Nucleus accumbens (tissue), 56 donors: ENCODE data around the gene OGFOD3.

Source experiments
- DNase-seq, 56 donors: peaks; one replicate each; lab custom pipeline; 2025; lab: John Stamatoyannopoulos, UW

Gene OGFOD3

DNA sequence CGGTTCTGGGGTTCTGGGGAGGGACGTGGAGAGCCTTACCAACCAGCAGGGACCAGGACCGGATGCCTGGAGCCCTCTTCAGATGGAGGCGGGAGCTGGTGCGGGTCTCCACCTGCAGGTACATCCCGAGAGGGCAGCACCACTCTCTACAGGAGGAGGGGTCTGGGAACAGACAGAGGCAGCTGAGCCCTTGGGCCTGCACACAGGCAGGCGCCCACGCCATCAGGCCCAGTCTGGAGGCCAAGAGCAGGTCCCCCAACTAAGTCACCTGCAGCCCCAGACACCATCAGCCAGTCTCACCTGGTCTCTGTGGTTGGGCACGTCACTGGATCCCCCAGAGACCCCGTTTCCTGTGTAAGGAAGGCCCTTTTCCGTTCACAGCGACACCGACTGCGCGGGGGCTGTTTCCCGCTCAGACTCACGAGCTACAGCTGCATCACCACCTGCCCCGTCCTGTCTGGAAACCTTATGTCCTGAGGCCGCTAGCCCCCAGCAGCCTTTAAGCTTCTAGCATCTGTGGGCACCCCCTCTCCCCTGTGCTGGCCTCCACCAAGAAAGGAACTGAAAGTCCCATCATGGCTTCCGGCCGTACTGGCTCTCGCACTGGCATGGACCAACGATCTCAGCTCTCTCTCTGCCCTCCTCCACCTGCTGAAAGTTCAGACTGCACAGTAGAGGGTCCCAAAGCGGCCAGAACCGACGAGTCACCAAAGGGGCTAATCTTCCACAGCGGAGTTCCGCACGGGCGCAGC, 30.9 kb upstream of the OGFOD3 start:
- no peak for DNase-seq

DNA sequence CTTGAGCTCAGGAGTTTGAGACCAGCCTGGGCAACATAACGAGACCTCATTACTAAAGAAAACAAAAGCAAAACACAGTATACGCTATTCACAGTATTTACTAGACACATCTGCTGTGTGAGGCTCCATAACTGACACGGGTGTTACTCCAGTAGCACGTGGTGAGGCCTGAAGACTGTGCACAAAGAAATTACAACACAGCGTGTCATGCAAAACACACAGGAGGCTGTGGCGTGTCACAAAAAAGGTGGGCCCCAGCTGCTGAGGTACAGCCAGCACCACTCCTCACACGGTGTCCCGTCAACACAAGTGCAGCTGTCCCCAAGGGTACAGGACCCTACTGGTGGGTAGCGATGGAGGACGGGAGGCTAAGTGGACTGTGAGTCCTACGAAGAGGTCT, 29.5 kb upstream of the OGFOD3 start:
- no peak for DNase-seq

DNA sequence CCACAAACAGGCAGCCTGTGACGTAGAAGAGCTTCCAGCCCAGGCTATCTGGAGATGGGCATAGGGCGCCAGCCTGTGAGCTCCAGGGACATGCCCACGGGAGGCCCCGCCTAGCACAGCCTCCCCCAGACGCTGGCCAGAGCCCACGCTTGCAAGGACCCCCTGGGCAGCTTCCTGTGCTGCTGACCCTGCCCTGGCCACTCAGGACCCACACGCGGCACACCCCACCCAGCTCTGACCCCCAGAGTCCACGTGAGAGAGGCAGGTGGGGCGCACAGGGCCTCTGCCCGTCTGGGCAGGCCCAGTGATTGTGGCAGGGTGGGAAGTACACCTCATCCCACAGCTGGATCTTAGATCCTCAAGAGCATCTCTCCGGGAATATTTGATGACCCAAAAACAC, 28.3 kb upstream of the OGFOD3 start:
- DNase-seq: no peak

DNA sequence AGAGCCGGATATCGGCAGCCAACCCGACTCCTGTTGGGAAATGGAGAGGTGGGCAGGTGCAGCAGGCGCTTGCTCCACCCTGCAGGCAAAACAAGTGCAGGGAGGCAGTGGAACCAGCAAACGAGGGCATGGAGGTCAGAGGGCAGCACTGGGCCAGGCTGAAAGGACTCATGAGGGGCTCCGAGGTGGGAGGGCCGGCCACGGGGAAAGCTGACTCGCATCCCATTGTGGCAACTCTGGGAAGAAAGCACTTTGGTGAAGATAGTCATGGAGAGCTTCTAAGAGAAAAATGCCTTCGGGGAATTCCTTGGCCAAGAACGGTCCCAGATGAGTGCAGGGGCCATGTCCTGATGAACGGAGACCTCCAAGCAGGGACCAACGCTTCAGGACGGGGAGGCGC, 27.7 kb upstream of the OGFOD3 start:
- DNase-seq: no peak

DNA sequence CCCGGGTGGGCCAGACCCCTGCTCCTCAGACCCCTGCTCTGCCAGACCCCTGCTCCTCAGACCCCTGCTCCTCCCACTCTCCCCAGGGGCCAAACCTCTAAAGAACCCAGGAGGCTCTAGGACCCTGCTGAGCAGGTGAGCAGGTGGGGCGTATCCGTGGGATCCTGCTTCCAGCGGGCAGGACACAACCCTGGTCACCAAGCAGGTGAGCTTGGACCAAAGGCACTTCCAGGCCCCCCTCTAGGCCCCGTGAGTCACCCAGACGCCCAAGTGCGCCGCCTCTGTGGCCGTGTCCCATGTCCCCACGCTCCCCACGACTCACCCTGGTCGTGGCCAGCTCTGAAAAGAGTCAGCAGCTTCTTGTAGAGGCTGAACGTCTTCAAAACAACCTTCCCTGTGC, 27.2 kb upstream of the OGFOD3 start:
- no peak for DNase-seq

DNA sequence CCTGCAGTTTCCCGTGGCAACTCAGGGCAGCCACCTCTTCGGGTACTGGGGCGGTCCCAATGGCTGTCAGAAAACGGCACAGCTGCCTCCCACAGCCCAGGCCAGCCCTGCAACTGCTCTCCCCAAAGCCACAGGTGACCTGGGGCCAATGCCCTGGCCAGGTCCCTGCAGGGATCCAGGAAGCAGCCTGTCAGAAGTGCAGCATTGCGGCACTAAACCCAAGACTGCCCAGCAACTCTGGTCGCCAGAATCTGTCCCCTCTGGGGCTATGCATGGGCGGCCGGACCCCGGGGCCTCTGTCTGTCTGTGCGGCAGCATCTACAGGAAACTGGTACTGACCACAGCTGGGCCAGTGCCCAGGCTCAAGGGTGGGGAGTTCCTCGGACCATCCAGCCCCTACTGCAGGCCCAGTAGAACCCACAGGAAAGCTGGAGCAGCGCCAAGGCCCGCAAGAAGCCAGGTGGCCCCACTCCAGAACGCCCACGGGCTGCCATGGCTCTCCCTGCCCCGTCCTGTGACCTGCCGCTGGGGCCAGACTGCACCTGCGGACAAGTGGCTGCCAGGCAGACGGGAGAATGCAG, 26.6 kb upstream of the OGFOD3 start:
- peak in 7 of 56 donors; percentile 5 to 63 (median 23) for DNase-seq

DNA sequence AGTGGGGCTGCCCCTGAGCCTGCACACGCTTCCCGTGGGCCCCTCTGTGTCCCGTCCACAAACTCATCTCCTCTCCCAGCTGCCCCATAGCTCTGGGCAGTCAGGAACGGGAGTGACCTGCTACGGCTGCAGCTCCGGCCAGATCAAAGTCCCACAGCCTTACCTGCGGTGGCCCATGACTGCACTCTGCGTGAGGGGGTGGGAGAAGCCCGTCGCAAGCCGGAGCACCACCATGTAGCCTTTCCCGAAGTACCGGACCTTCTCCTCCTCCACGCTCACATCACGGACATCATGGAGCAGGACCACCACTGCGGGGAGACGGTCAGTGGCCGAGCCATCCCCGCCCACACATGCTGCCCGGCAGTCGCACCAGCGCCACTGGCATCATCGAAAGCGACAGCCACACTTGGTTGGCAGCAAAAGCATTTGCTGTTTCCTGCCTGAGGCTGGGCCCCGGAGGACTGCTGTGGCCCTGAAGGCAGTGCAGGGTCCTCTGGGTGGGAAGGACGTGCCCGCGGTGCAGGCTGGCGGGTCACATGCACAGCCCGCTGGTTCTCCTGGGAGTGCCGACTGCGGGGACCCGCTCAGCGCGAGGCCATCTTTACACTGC, 26.0 kb upstream of the OGFOD3 start:
- DNase-seq: no peak

DNA sequence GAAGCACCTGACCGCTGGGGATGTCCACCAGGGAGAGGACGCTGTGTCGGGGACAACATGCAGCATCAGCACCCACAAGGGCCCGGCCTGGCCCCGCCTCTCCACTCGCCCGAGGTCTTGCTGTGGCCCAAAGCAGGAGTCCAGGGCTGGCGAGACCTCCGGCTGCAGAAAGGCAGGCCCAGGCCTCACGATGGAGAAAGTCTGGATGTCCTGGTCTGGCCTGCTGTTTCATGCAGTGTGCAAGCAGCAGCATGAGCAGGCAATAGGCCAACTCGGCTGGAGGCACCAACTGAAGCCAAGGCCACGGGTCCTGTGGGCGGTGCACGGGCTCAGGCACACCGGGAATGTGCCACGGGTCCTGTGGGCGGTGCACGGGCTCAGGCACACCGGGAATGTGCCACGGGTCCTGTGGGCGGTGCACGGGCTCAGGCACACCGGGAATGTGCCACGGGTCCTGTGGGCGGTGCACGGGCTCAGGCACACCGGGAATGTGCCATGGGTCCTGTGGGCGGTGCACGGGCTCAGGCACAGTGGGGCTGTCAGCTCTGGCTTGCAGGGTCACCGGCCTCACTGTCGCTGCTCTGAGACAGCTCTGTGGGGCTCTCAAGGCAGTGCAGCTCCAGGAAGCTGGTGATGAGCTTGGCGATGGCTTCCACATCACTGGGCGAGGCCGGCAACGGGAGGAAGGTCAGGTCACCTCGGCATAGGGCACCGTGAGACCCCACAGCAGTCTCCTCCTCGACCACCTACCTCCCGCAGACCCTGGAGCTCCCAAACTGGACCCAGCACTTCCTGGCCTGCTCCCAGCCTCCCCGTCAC, 25.3 kb upstream of the OGFOD3 start:
- peak in 3 of 56 donors; percentile 11 to 60 (median 33) for DNase-seq

DNA sequence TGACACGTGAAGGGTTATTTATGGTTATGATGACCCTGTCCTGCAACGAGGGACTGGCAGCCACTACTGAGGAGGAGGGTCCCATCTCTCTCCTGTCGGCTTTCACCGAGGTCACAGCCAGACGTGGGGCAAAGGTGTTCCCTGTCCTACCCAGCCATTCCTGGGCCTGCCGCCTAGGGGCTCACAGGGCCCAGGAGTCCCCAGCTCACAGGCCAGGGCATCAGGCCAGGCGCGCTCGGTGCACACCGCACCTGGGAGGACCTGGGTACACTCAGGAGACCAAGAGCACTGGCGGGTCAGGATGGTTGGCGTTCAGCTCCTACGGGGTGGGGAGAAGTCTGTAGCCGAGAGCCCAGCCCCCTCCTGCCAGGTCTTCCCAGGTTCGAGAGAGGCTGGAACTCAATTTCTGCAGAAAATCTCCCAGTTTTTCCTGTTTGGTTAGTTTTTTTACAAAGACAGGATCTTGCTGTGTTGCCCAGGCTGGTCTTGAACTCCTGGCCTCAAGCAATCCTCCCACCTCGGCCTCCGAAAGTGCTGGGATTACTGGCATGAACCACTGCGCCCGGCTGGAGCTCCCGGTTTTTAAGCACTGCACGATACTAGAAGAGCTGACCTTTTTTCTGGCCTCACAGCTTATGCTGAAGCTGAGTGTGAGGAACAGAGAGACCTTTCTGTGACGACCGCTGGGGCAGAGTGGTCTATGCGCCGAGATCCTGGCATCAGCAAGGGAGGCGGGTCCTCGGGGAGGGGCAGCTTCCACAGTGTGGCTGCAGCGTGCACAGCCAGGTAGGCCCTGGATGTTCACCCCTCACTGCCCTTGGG, 24.5 kb upstream of the OGFOD3 start:
- no peak for DNase-seq

DNA sequence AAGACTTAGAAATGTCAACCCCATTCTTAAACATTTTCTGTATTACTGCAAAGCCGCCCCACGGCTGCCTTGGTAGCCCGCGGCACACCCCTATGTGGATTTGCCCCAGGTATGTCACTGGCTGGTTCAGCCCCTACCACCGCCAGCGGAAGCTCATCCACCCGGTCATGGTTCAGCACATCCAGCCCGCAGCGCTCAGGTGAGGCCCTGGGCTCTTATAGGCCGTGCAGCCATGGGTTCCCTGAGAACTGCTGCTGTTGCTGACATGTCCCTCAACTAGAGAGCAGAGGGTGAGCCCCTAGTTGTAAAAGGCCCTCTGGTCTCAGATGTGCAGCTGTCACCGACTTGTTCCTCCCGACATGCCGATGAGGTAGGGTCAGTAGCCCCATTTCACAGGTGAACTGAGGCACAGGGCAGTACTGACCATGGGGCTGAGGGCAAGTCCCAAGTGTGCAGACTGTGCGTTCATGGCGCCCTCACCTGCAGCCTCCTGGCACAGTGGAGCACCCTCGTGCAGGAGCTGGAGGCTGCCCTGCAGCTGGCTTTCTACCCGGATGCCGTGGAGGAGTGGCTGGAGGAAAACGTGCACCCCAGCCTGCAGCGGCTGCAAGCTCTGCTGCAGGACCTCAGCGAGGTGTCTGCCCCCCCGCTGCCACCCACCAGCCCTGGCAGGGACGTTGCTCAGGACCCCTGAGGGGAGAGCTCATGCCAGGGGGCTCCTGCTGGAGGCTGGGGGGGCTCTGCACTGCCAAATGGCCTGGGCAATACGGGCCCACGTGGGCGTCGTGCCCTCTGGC, 23.5 kb upstream of the OGFOD3 start:
- DNase-seq: no peak

DNA sequence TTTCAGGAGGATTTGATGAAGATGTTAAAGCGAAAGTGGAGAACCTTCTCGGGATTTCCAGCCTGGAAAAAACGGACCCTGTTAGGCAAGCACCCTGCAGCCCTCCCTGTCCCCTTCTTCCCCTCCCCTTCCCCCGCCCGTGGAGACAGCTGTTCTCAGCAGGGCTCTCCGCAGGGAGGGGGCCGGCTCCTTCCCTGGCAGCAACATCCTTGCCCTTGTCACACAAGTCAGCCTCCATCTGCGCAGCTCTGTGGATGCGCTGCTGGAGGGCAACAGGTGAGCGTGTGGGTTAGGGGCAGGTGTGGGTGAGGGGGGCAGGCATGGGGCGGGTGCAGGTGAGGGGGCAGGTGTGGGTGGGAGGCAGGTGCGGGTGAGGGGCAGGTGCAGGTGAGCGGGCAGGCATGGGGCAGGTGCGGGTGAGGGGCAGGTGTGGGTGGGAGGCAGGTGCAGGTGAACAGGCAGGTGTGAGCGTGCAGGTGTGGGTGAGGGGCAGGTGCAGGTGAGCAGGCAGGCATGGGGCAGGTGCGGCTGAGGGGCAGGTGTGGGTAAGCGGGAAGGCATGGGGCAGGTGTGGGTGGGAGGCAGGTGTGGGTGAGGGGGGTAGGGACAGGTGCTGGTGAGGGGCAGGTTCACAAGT, 22.7 kb upstream of the OGFOD3 start:
- DNase-seq: peak in 6 of 56 donors; percentile 13 to 46 (median 24)

DNA sequence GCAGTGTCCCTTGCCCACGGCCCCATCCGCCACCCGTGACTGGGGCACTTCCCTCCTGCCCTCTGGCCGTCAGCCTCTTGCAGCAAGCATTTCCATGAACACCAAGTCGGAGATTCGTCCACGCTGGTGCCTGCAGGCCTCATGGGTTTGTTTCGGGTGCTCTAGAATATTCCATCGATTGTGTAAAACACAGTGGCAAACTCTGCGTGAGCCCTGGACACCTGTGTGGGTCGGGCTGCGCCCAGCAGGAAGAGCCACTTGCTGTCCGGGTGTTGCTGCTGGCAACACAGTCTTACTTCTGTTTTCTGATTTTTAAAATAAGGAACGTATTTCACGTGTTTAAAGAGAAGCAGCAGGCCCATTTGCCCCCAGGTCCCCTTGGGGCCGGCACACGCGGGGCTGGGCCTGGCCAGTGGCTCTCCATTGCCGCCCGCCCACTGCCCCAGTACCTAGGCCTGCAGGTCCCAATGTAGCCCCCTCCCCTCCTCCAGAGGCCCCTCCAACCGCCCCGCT, 22.1 kb upstream of the OGFOD3 start:
- DNase-seq: peak in 3 of 56 donors; percentile 6 to 46 (median 19)

DNA sequence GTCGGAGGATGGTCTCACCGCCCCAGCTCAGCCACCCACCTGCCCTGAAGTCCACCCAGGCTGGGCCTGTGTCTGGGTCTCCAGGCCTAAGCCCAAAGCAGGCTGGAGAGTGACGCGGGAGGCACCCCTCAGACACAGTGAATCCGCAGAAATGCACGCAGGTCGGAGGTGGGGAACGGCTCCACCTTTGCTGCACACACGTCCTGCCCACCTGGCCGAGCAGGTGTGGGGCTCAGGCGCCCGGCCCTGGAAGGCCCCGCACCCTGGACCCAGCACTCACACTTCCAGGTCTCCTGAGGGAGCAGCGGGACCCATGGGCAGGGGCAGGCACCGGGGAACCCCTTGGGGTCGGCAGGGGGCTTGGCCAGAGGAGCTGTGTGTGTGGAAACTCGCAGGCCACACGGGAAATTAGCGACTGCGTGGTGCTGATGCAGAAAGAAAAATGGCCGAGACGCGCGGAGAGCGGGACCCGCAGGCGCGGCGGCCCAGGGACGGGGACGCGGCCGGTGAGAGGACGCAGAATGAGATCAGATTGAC, 21.5 kb upstream of the OGFOD3 start:
- no peak for DNase-seq

DNA sequence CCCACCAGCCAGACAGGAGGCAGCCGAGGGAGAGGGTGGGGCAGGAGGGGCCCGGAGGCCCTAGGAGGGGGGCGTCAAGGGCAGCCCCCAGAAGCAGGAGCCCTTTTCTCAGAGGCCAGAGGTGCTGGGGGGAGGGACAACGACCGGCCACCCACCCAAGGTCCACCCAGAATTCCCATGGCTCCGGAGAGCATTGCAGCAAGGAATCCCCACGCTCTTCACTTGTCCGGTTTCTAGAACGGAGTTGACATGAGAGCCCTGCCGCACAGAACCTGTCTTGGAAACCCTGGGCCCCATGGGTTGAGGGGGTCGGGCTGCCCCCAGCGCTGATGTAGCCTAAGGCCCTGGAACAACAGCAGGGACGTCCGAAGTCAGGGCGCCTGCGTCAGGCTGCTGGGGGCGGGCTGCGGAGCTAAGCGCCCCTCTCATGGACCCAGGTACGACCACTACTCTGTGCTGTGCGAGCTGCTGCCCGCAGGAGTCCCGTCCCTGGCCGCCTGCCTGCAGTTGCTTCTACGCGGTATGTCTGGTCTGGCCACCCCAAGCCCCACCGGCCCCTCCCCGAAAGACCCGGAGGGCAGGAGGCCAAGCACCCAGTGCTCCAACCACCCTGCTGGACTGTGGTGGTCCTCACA, 20.9 kb upstream of the OGFOD3 start:
- DNase-seq: no peak

DNA sequence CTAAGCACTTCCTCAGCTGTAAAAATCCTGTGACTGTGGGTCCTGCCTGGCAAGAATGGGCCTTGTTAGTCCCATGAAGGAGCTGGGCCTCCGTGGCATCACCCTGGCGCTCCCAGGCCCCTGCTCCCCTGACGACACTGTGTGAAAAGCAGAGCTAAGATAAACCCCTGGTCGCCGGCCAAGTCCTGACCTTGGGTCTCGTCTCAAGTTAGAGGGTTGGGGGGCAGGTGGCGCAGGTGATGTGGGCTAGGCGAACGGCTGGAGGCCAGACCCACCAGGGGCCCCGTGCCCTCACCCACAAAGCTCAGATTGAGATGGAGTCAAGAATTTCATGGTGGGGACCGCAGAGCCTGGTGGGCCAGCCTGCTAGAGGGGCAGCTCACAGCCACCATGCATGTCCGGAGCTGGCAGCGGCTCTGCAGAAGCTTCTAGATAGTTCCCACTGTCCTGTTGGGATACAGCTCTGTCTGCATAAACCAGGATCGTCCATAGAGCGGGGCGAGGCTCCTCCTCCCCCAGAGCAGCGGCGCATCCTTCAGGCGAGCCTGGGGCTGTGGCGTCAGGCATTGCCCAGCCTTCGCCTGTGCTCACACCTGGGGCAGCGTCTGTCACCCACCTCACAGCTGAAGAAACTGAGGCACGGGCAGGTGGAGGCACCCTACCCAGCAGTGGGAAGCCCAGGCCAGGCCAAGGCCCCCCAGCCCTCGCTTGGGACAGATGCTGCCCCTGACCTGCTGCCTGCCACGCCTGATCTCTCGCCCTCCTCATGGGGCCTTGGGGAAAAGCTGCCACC, 20.2 kb upstream of the OGFOD3 start:
- no peak for DNase-seq

DNA sequence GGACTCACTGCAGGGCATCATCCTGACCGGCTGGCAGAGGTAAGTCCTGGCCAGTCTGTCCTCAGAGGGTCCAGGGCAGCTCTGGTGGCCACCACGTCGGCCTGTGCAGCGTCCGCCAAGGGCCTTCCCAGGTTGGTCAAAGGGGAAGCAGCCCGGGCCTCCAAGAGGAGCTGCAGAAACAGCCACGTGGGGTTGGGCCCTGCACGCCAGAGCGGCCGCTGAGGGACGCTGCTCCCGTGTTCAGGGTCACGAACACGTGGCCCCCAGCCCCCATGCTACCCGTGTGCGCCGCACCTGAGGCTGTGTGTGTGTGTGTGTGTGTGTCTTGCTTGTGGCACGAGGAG, 18.9 kb upstream of the OGFOD3 start:
- no peak for DNase-seq
